HUES6 (cell line): Measurements from ENCODE around the gene UBE2F.

Experiments
- H3K27ac ChIP-seq: 2 replicates; pipeline ENCODE4 v1.7.0; 2013; ENCODE audit warnings: low read depth, mild to moderate bottlenecking, low read length, inconsistent platforms
- H3K27me3 ChIP-seq: 2 replicates; pipeline ENCODE4 v1.6.1; 2013; ENCODE audit warnings: low read length; ENCODE audit not compliant: control insufficient read depth, insufficient read depth
- H3K36me3 ChIP-seq: 2 replicates; pipeline ENCODE4 v1.6.1; 2013; ENCODE audit warnings: low read length; ENCODE audit not compliant: control insufficient read depth, insufficient read depth
- H3K4me1 ChIP-seq: 2 replicates; pipeline ENCODE4 v1.6.1; 2013; ENCODE audit warnings: low read length; ENCODE audit not compliant: control insufficient read depth, insufficient read depth
- H3K4me3 ChIP-seq: 2 replicates; pipeline ENCODE4 v1.5.1; 2013; ENCODE audit warnings: low read depth, low read length
- H3K9ac ChIP-seq: one replicate; pipeline ENCODE4 v1.6.1; 2013; ENCODE audit warnings: mild to moderate bottlenecking, low read length
- H3K9me3 ChIP-seq: 2 replicates; pipeline ENCODE4 v1.6.1; 2013; ENCODE audit warnings: low read depth, low read length; ENCODE audit not compliant: control insufficient read depth, insufficient read depth

Gene UBE2F

DNA sequence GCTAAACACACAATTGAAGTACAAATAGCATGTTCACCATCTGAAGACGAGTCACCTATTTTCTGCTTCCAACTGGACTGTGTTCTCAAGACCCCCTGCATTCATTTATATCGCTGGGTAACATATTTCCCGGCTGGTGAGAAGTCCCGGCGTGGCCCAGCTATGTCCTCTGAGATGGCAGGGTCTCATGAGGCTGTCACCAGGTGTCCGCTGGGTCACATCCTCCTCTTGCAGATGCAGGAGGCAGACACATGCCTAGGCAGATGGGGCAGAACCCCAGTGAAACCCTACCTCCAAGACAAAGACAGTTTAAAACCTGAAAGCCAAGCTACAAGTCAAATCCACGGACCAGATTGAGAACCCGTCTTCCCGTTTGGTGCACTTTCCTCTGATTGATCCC lies 36.8 kb upstream of the UBE2F start:
- H3K9ac ChIP-seq = no peak overlapping the region
- H3K36me3 ChIP-seq = no peaks in the 10 kb centered on the region
- H3K27me3 ChIP-seq = no peaks in the 10 kb centered on the region
- H3K9me3 ChIP-seq = peaks cover 11% of the 10 kb centered on the region; the same call in 1 of the 2 replicates
- H3K27ac ChIP-seq = no peak overlapping the region
- no peak overlapping the region for H3K4me3 ChIP-seq
- H3K4me1 ChIP-seq = no peaks in the 10 kb centered on the region

DNA sequence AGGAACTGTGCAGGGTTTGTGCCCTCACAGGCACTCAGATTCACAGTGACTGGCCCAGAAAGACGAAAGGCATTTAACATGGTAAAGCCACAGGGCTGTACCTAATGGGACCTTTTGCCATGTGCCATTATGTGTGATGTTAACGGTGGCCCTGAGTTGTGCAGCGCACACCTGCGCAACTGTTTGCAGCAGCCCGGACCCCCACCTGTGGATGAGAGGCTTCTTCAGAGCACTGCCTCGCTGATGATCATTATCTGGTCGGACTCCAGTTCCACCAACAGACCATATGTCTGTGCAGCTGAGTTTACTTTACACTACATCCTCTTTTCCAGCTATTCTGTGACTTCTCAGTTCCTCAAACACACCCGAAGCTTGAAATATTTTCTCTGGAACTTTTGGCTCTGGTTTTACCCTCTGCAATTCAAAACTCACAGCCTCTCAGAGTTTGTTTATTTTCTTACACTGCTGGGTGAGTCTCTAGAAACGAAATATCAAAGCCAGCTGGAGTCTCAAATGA lies 35.6 kb upstream of the UBE2F start:
- Histone ChIP-seq H3K27ac (no peak overlapping the region), H3K4me3 (no peak overlapping the region), H3K27me3 (no peaks in the 10 kb centered on the region), H3K9me3 (peaks cover 11% of the 10 kb centered on the region; the same call in 1 of the 2 replicates), H3K36me3 (no peaks in the 10 kb centered on the region), H3K9ac (no peak overlapping the region), H3K4me1 (0 out of 2 replicates have a peak, but pooled peaks cover 4% of the 10 kb centered on the region)

DNA sequence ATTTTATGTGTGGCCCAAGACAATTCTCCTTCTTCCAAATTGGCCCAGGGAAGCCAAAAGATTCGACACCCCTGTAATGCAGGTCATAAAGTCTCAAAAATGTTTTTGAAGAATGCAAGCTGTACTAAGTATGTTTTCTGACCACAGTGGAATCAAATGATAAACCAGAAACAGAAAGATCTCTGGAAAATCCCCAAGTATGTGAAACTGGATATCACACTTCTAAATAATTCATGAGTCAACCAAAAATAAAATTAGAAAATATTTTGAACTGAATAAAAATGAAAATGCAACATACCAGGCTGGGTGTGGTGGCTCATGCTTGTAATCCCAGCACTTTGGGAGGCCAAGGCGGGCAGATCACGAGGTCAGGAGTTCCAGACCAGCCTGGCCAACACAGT lies 34.1 kb upstream of the UBE2F start:
- Histone ChIP-seq H3K27ac (no peak overlapping the region), H3K9me3 (peaks cover 10% of the 10 kb centered on the region; the same call in 1 of the 2 replicates), H3K4me3 (no peak overlapping the region)

DNA sequence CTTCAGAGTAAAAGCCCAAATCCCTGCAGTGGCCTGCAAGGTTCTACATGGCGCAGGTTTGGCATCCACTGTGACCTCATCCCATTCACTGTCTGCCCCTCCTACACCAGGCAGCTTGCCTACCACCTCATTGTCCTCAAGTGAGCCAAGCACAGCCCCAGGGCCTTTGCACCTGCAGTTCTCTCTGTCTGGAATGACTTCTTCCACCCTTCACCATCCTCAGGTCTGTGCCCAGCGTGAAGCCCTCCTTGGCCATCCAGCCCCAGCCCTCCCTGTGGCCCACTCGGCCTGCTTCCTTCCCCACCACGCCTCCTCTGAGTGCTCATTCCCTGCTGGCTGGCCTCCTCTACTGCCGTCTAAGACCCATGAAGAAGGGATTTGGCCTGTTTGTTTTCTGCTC lies 32.6 kb upstream of the UBE2F start:
- Histone ChIP-seq H3K27me3 (no peaks in the 10 kb centered on the region), H3K4me1 (0 out of 2 replicates have a peak, but pooled peaks cover 4% of the 10 kb centered on the region), H3K9ac (no peak overlapping the region), H3K36me3 (no peaks in the 10 kb centered on the region), H3K4me3 (no peak overlapping the region), H3K27ac (no peak overlapping the region), H3K9me3 (peaks cover 7% of the 10 kb centered on the region; the same call in 1 of the 2 replicates)

More for the DNA sequence above, 34.1 kb upstream of the UBE2F start:
- H3K4me1 ChIP-seq = 0 out of 2 replicates have a peak, but pooled peaks cover 4% of the 10 kb centered on the region
- H3K36me3 ChIP-seq = no peaks in the 10 kb centered on the region
- H3K9ac ChIP-seq = no peak overlapping the region
- no peaks in the 10 kb centered on the region for H3K27me3 ChIP-seq

DNA sequence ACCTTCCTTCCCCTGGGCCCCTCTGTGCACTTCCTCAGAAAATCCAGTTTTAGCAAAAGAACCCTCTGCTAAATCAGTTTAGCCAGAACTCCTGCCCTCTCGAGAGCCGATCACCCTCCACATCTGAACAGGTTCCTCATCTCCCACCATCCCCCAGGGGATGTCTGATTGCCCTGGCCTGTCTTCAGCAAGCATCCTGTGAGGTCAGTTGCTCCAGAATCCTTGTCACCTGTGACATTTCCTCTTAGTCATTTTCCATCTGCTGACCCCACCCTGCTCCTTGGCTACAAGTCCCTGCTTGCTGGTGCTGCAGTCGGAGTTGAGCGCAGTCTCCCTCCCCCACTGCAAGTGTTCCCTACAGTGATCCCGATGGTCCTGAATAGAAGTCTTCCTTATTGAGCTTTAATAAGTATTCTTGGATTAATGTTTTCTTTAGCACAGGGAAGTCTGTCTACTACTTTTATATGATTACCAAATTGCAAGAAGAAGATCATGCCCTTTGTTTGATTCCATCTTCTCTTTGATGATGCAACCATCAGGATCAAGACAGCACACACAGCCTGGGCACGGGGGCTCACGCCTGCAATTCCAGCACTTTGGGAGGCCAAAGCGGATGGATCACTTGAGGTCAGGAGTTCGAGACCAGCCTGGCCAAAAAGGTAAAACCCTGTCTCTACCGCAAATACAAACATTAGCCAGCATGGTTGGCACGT lies 30.9 kb upstream of the UBE2F start:
- H3K27me3 ChIP-seq = no peaks in the 10 kb centered on the region
- no peaks in the 10 kb centered on the region for H3K36me3 ChIP-seq
- no peak overlapping the region for H3K4me3 ChIP-seq
- H3K9ac ChIP-seq = no peak overlapping the region
- peaks cover 11% of the 10 kb centered on the region for H3K4me1 ChIP-seq
- H3K9me3 ChIP-seq = no peaks in the 10 kb centered on the region
- H3K27ac ChIP-seq = no peak overlapping the region

DNA sequence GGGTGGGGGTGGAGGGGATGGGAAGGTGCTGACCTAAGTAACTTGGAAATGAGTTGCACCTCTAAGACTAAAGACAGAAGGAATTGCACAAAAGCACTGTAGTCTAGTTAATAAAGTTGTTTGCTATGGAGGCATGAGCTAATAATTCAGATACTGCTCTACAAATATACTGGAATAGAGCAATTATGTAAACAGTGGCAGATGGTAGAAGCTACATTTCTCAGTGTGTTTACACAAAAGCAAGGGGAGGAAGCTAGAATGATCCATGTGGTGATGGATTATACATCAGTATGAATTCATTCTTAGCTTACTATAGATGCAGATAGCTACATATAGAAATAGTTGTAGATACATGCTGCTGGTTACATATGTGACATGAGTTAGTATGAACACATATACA lies 27.6 kb upstream of the UBE2F start:
- H3K4me3 ChIP-seq = no peak overlapping the region
- H3K4me1 ChIP-seq = peaks cover 19% of the 10 kb centered on the region
- no peaks in the 10 kb centered on the region for H3K36me3 ChIP-seq
- peaks cover 10% of the 10 kb centered on the region for H3K9me3 ChIP-seq
- no peaks in the 10 kb centered on the region for H3K27me3 ChIP-seq
- no peak overlapping the region for H3K9ac ChIP-seq
- no peak overlapping the region for H3K27ac ChIP-seq

DNA sequence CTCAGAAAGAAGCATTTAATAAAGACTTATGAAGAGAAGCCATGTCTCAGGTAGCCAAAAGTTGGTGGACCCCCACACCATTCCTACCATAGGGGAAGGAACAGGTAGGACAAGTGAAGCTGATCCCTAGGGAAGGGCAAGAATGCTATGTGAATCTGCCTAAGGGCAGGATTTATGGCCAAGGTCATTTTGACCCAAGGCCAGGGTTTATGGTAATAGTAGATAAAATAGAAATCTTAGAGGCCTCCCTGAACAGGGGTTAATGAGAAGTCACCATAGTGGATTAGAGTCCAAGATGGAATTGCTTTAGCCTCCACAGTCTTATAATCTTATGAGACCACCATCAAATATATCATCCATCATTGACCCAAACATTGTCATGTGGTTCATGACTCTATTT lies 26.0 kb upstream of the UBE2F start:
- peaks cover 26% of the 10 kb centered on the region for H3K9me3 ChIP-seq
- no peaks in the 10 kb centered on the region for H3K27me3 ChIP-seq
- no peak overlapping the region for H3K9ac ChIP-seq
- no peak overlapping the region for H3K4me3 ChIP-seq
- peaks cover 16% of the 10 kb centered on the region for H3K4me1 ChIP-seq
- H3K36me3 ChIP-seq = no peaks in the 10 kb centered on the region
- peak overlapping the region; percentile 51; the same call in 1 of the 2 replicates for H3K27ac ChIP-seq

DNA sequence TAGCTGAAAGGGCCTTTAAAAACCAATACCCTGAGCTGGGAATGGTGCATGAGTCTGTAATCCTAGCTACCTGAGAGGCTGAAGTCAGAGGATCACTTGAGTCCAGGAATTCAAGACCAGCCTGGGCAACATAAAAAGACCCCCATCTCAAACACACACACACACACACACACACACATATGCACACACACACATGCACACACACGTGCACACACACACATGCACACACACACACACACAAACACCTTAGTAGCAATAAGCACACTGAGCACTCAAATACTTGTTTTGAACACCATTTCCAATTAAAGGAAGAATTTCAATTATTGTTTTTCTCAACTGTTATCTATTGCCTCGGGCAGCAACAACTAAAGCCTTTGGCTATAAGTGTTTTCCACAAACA lies 25.6 kb upstream of the UBE2F start:
- H3K4me1 ChIP-seq = peaks cover 15% of the 10 kb centered on the region
- H3K4me3 ChIP-seq = no peak overlapping the region
- no peak overlapping the region for H3K27ac ChIP-seq

DNA sequence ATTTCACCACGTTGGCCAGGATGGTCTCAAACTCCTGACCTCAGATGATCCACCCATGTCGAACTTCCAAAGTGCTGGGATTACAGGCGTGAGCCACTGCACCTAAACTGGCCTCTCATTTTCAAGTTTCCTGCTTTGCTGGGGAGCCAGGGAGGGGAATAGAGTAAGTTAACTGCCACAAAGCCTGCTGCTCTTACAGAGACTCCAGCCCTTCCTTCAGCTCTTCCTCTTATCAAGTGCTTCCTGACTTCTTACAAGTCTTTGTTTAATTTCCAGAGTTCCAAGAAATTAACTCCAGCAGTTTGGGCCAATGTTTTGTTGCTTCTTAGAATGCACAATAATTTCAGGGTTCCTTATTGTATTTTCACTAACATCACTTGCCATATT lies 24.3 kb upstream of the UBE2F start:
- H3K9me3 ChIP-seq = peaks cover 30% of the 10 kb centered on the region
- no peak overlapping the region for H3K27ac ChIP-seq
- H3K9ac ChIP-seq = no peak overlapping the region
- H3K27me3 ChIP-seq = no peaks in the 10 kb centered on the region
- H3K36me3 ChIP-seq = no peaks in the 10 kb centered on the region
- H3K4me3 ChIP-seq = no peak overlapping the region
- peaks cover 15% of the 10 kb centered on the region for H3K4me1 ChIP-seq

More for the DNA sequence above, 25.6 kb upstream of the UBE2F start:
- Histone ChIP-seq H3K9ac (no peak overlapping the region), H3K36me3 (no peaks in the 10 kb centered on the region), H3K27me3 (no peaks in the 10 kb centered on the region), H3K9me3 (peaks cover 27% of the 10 kb centered on the region)

DNA sequence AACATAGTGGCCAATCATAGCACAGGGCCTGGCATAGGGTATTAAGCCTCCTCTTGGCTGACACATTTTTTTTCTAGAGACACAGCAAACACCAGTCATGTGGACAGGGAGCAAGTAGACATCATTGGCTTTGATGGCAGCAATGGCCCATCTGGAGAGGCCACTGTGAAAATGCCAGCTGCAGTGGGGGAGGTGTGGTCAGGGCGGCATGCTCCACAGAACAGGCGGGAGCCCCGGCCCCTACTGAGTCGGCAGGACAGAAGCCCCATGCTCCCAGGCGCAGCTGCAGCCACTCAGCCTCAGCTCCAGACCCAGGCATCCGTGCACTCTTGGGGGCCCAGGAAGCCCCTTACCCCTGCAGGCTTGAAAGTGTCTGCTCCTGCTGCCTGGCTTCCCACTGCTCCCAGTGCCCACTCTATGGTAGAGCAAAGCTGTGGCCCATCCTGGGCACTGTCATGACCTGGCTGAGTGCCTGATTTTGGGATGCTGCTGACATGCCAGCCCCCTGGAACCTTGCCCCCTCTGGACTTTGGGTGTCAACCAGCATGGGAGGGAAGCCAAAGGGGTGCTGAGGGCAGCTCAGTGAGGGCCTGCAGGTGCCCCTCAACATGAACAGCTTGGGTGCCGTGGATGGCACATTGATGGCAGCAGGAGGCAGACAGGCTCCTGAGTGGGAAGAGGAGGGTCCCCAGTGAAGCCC lies 23.3 kb upstream of the UBE2F start:
- H3K4me3 ChIP-seq = no peak overlapping the region
- H3K9ac ChIP-seq = no peak overlapping the region
- H3K27ac ChIP-seq = no peak overlapping the region
- H3K9me3 ChIP-seq = peaks cover 30% of the 10 kb centered on the region
- H3K36me3 ChIP-seq = no peaks in the 10 kb centered on the region
- H3K27me3 ChIP-seq = no peaks in the 10 kb centered on the region
- peaks cover 15% of the 10 kb centered on the region for H3K4me1 ChIP-seq

DNA sequence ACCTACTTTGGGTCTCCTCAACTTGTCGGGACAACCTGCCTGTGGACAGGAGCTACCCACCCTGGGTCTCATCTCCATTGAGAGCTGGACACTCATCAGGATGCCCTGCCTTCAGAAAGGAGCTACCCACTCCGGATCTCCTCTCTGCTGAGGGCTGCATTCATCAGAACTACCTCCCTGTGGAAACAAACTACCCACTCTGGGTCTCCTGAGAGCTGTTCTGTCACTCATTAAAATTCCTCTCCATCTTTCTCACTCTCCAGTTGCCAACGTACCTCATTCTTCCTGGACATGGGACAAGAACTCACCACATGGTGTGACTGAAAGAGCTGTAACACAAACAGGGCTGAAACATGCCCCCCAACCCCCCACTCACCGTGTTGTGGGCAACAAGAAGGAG lies 22.5 kb upstream of the UBE2F start:
- Histone ChIP-seq H3K4me3 (no peak overlapping the region), H3K4me1 (peaks cover 15% of the 10 kb centered on the region), H3K27me3 (no peaks in the 10 kb centered on the region), H3K27ac (no peak overlapping the region), H3K36me3 (no peaks in the 10 kb centered on the region), H3K9me3 (peaks cover 30% of the 10 kb centered on the region), H3K9ac (no peak overlapping the region)
